GM18508 (cell line): Measurements from ENCODE around the gene MUSK.
"Not testable (repeated sequence)": the region's sequence is repeated elsewhere in the genome, so short reads cannot be mapped to it uniquely, and the experiment has no call there.

Source experiments
- ATAC-seq: cut with Tn5 transposase; IDR thresholded peaks from one replicate; pipeline ENCODE4 v1.9.1; 2021; ENCODE audit warnings: moderate number of reproducible peaks; ENCODE audit not compliant: insufficient read depth, unreplicated experiment

MUSK gene

GRCh38 chr9:110688329-110688728 lies 19.7 kb downstream of the MUSK start:
- ATAC-seq, result no peak

GRCh38 chr9:110691002-110691549 lies 22.5 kb downstream of the MUSK start:
- no peak for ATAC-seq

- not testable (repeated sequence) for ATAC-seq
Measured at GRCh38 chr9:110695846-110696245, 27.3 kb downstream of the MUSK start.

DNA sequence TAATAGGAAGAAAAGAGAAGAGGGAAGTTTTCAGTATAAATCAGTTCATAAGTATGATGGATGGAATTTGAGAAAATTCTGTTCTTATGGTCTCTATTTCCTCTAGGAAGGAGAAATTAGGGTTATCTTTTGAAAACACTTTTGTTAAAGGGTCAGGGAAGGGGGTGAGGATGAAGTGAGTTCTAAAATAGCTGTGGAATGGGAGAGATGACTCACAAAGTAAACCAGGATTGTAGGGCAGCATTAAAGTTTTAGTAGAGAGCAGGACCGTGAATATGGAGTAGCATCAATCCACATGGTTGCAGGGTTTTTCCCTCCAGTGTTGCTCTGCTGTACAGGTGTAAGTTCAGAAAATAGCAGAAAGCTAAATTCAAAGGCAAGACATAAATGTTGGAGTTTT lies 32.4 kb downstream of the MUSK start:
- ATAC-seq, result no peak

- no peak for ATAC-seq
Measured at GRCh38 chr9:110703669-110704068, 35.1 kb downstream of the MUSK start.

DNA sequence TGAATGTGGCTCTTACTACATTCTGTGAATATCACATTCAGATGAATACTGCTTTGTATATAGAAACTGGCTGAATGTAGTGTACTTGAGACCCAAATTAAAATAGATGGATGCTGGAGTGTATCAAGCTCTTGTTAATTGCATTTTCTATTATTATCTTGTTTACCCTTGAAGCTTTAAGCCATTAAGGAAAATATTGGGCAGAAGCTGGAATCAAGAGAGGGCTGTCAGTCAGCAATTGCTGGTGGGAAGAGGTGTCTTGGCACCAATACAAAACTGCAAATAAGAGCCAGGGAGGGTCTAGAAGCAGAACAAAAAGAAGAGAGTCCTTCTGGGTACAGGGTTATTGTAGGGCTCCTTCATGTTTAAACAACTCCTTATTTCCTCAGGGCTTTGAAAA lies 38.8 kb downstream of the MUSK start:
- ATAC-seq, result no peak

- no peak for ATAC-seq
Measured at GRCh38 chr9:110710420-110710819, 41.8 kb downstream of the MUSK start.

DNA sequence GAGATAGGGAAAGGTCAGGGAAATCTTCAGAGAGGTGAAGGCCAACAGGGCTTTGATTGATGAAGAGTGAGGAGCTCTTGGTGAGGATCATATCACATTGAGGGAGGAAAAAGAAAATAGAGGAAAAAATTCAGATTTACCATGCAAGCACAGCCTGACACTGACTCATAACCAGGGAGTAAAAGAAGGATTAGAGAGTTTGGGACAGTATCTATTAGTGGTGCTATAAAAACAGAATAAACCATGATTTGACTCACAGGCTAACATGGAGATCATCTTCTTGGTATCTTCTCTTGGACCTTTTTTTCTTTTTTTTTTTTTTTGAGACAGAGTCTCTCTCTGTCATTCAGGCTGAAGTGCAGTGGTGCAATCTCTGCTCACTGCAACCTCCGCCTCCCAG lies 44.4 kb downstream of the MUSK start:
- ATAC-seq, result no peak

- no peak for ATAC-seq
Measured at GRCh38 chr9:110714314-110714713, 45.7 kb downstream of the MUSK start.

DNA sequence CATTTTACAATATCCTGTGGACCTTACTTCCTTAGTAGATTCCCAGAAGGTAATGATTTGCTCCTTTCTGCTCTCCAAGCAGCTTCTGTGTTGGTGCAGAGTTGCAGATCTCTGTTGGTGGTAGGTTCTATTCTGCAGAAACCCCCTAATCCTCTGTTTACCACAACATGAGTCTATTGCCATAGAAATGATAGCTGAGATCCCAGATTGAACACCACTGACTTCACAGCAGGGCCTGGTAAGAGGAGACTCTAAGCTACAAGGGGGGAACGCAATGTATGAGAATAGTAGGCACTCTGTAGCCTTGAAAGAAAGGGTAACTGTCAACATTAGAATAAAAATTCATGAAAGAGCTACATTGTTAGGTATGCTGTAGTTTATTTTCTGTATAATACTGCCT lies 59.5 kb downstream of the MUSK start:
- ATAC-seq, result no peak

GRCh38 chr9:110729641-110730040 lies 61.0 kb downstream of the MUSK start:
- no peak for ATAC-seq

GRCh38 chr9:110731437-110732028 lies 62.9 kb downstream of the MUSK start:
- no peak for ATAC-seq

DNA sequence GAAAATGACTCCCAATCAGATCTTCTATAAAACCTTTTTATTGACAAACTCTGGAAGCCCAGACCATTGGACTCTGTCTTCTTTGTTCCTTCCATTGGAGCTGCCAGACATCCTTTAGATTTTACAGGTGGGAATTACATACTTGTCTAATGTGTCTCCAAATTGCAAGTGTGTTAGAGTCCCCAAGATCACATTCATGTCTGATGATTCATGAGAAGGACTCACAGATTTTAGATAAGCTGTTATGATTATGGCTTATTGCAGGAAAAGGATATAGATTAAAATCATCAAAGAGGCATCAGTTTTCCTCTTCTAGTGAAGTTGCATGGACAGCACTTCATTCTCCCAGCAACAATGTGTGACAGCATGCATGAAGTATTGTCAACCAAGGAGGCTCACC lies 70.4 kb downstream of the MUSK start:
- no peak for ATAC-seq

GRCh38 chr9:110742741-110743371 lies 74.3 kb downstream of the MUSK start:
- no peak for ATAC-seq

DNA sequence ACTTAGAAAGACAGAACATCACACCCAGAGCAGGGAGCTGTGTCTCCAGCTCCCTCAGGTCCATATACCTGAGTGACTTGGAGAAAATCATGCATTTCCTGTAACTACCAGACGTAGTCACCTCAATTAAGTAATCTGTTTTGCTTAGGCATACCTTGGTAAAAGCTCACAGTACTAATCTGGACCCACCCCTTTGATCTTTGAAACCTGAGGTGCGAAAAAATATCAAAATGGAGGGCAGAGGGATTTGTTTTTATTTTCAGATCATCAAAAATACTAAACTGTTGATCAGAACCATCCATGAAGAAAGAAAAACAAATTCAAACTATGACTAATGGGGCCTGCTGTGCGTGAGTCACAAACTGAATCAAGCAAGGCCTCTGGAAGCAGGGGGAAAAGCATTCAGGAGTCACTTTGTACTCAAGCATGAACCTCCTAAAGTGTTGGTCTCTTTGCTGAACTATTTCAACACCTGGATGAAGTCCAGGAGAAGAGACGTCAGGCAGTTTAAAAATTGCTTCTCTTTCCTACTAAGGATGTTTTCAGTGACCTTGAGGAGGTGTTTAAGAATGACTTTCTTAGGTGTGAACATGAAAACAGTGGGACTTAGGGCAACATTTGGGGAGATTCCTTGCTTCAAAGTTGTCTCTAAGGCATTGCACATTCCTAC lies 76.3 kb downstream of the MUSK start:
- ATAC-seq, result no peak

- ATAC-seq, result no peak
Measured at GRCh38 chr9:110745676-110746075, 77.1 kb downstream of the MUSK start.

GRCh38 chr9:110746211-110746930 lies 77.8 kb downstream of the MUSK start:
- no peak for ATAC-seq

GRCh38 chr9:110748251-110748893 lies 79.8 kb downstream of the MUSK start:
- ATAC-seq, result no peak

DNA sequence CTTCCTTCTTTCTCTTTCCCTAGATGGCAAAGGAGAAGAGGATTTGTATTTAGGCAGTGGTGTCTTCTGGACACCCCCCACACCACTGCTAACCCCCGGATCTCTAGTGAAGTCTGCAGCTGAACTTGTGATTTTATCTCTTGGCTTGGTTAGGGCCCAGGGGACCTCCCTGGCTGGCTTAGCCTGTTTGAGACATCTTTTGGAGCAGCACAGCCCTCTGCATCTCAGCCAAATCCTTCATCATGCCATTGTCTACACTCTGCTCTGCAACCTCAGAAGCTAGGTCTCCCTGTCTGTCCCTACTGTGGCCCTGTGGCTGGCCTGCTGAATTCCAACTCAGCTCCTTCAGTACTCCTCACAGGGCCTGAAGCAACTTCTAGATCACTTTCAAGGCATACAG lies 81.7 kb downstream of the MUSK start:
- ATAC-seq, result no peak

- no peak for ATAC-seq
Measured at GRCh38 chr9:110751971-110752370, 83.4 kb downstream of the MUSK start.
